CD14-positive monocyte (primary cell): ENCODE results near the gene DGCR2. TPM values are rescaled to one million over a fixed set of nuclear protein-coding genes. Genes with fewer than 3 reads are reported as not detected.

ENCODE experiments used
- DNase-seq, 3 donors: peaks; one replicate each; pipeline ENCODE4 v3.0.0-alpha.2; 2011 to 2022
- H2AFZ ChIP-seq: 2 replicates; pipeline ENCODE4 v1.6.0; 2012; ENCODE audit warnings: mild to moderate bottlenecking, low read depth, low read length, inconsistent platforms; ENCODE audit not compliant: insufficient read depth, poor library complexity, severe bottlenecking
- H3K27ac ChIP-seq, 2 donors: 1 replicate in 1 of 2; 2 replicates in 1 of 2; pipeline ENCODE4 v1.5.1; 2012 to 2013; ENCODE audit warnings: low read length in 2 of 2, control low read depth in 1 of 2, inconsistent platforms in 1 of 2, low read depth in 1 of 2, mild to moderate bottlenecking in 1 of 2
- H3K27me3 ChIP-seq, 2 donors: one replicate each; pipeline versions ENCODE4 v1.6.0 to v1.6.1; 2011 to 2013; ENCODE audit warnings: low read length in 2 of 2; ENCODE audit not compliant: control insufficient read depth in 2 of 2, insufficient read depth in 2 of 2
- H3K36me3 ChIP-seq, 2 donors: replicated peaks in 1 of 2; 1 replicate in 1 of 2; 2 replicates in 1 of 2; pipeline versions ENCODE4 v1.5.1 to v1.6.1; 2012 to 2013; ENCODE audit warnings: low read length in 2 of 2, control low read depth in 1 of 2, inconsistent platforms in 1 of 2, mild to moderate bottlenecking in 1 of 2; ENCODE audit not compliant: insufficient read depth in 2 of 2, control insufficient read depth in 1 of 2
- H3K4me1 ChIP-seq, 2 donors: 1 replicate in 1 of 2; 2 replicates in 1 of 2; pipeline versions ENCODE4 v1.5.1 to v1.6.1; 2012 to 2013; ENCODE audit warnings: low read length in 2 of 2, control low read depth in 1 of 2, inconsistent platforms in 1 of 2, mild to moderate bottlenecking in 1 of 2, moderate library complexity in 1 of 2; ENCODE audit not compliant: insufficient read depth in 2 of 2, control insufficient read depth in 1 of 2
- H3K4me2 ChIP-seq: replicated peaks from 2 replicates; pipeline ENCODE3; 2012; ENCODE audit warnings: low read length, moderate library complexity, mild to moderate bottlenecking; ENCODE audit not compliant: poor library complexity, severe bottlenecking; ENCODE audit errors: extremely low read depth
- H3K4me3 ChIP-seq, 3 experiments: fragments of 200-600 bp in 1 of 3; sonication (generic) in 1 of 3; replicated peaks in 1 of 3; 1 replicate in 2 of 3; 2 replicates in 1 of 3; pipeline ENCODE4 v1.5.1; 2011 to 2013; ENCODE audit warnings: low read length in 3 of 3, mild to moderate bottlenecking in 3 of 3, control low read depth in 2 of 3, low read depth in 2 of 3, inconsistent platforms in 1 of 3, moderate library complexity in 1 of 3
- H3K79me2 ChIP-seq: 2 replicates; pipeline ENCODE4 v1.6.0; 2012; ENCODE audit warnings: mild to moderate bottlenecking, control low read depth, inconsistent platforms, low read length, moderate library complexity; ENCODE audit not compliant: insufficient read depth
- H3K9ac ChIP-seq: 2 replicates; pipeline ENCODE4 v1.6.0; 2017; ENCODE audit warnings: low read length, mild to moderate bottlenecking; ENCODE audit not compliant: insufficient read depth, poor library complexity, severe bottlenecking
- H3K9me3 ChIP-seq, 2 donors: replicated peaks in 1 of 2; 1 replicate in 1 of 2; 2 replicates in 1 of 2; pipeline versions ENCODE4 v1.5.1 to v1.6.1; 2012 to 2013; ENCODE audit warnings: low read length in 2 of 2, control low read depth in 1 of 2; ENCODE audit not compliant: control insufficient read depth in 1 of 2, insufficient read depth in 1 of 2
- H4K20me1 ChIP-seq: 2 replicates; pipeline ENCODE4 v1.6.0; 2012; ENCODE audit warnings: mild to moderate bottlenecking, low read length, control low read depth, moderate library complexity; ENCODE audit not compliant: insufficient read depth
- H3K27ac Mint-ChIP-seq, 7 donors: one replicate each; pipeline ENCODE4 v1.8.0; 2020; ENCODE audit warnings: mild to moderate bottlenecking in 7 of 7, mixed read lengths in 7 of 7, moderate library complexity in 6 of 7, inconsistent platforms in 2 of 7
- H3K27me3 Mint-ChIP-seq, 3 donors: one replicate each; pipeline ENCODE4 v1.8.0; 2021 to 2022; ENCODE audit warnings: low read depth in 3 of 3, mild to moderate bottlenecking in 3 of 3, mixed read lengths in 3 of 3, moderate library complexity in 3 of 3, inconsistent platforms in 1 of 3
- H3K36me3 Mint-ChIP-seq, 2 donors: one replicate each; pipeline ENCODE4 v1.8.0; 2020; ENCODE audit warnings: mixed read lengths in 2 of 2, inconsistent platforms in 1 of 2, mild to moderate bottlenecking in 1 of 2
- H3K4me1 Mint-ChIP-seq: one replicate; pipeline ENCODE4 v1.8.0; 2020; ENCODE audit warnings: mild to moderate bottlenecking, mixed read lengths
- H3K4me3 Mint-ChIP-seq, 2 donors: one replicate each; pipeline ENCODE4 v1.8.0; 2020; ENCODE audit warnings: mild to moderate bottlenecking in 2 of 2, mixed read lengths in 2 of 2, moderate library complexity in 1 of 2
- H3K9me3 Mint-ChIP-seq, 7 donors: one replicate each; pipeline ENCODE4 v1.8.0; 2020 to 2022; ENCODE audit warnings: mixed read lengths in 7 of 7, mild to moderate bottlenecking in 6 of 7, moderate library complexity in 6 of 7, inconsistent platforms in 2 of 7
- CTCF ChIP-seq: fragments of 200-600 bp; IDR thresholded peaks from one replicate; pipeline ENCODE4 v1.8.0; 2022; ENCODE audit warnings: antibody characterized with exemption, mild to moderate bottlenecking
- WGBS: methylation state at CpG from one replicate; pipeline ENCODE4 v1.1.5; 2013; ENCODE audit warnings: missing lambda C conversion rate; ENCODE audit not compliant: insufficient coverage; 5-methylcytosine and 5-hydroxymethylcytosine counted together
- intact Hi-C, 2 donors: fragments of 100-400 bp; cut with micrococcal nuclease; formaldehyde crosslinking; loops; one replicate each; pipeline versions ENCODE4 v1.15.0 to v1.15.1; 2023
- polyA plus RNA-seq, 3 donors: library from polyadenylated mRNA; depleted of rRNA in 1 of 3; unstranded in 2 of 3; stranded (reverse) in 1 of 3; fragments of 300-500 nt in 2 of 3; fragments of >200 nt in 1 of 3; fragmentation: Illumina TruSeq in 2 of 3; gene quantifications; 1 replicate in 2 of 3; 2 replicates in 1 of 3; pipeline ENCODE4 v1.2.3, GENCODE V29; 2012 to 2021

DGCR2 gene
- polyA plus RNA-seq, 3 donors, result 28.9 to 37.0 (median 36.2) TPM

- peaks cover 0 to 10% of the 10 kb centered on the region in 2 donors for H3K36me3 Mint-ChIP-seq
- Histone ChIP-seq H3K36me3 (no peaks in the 10 kb centered on the region), H3K4me1 (peaks cover 6 to 10% of the 10 kb centered on the region in 2 donors), H3K27ac (no peak within 1 kb of the TSS), H2AFZ (peak within 1 kb of the TSS; percentile 46), H4K20me1 (no peaks in the 10 kb centered on the region), H3K27me3 (peaks cover 35 to 62% of the 10 kb centered on the region in 2 donors), H3K4me3 (peak within 1 kb of the TSS in 1 of 3 experiments; percentile 47), H3K9me3 (peaks cover 10 to 13% of the 10 kb centered on the region in 2 donors), H3K9ac (no peak within 1 kb of the TSS), H3K79me2 (no peaks in the 10 kb centered on the region), H3K4me2 (peak within 1 kb of the TSS; percentile 61)
- H3K27me3 Mint-ChIP-seq, result peaks cover 67 to 78% (median 71%) of the 10 kb centered on the region in 3 donors
- peak within 1 kb of the TSS; percentile 47 to 84 for H3K4me3 Mint-ChIP-seq
- 4% methylated on average over 59 of the region's 59 CpGs for WGBS
- intact Hi-C loops, result no loop called here
- H3K4me1 Mint-ChIP-seq, result peaks cover 8% of the 10 kb centered on the region
- H3K9me3 Mint-ChIP-seq, result peaks cover 0 to 14% (median 13%) of the 10 kb centered on the region in 7 donors
- H3K27ac Mint-ChIP-seq, result no peak within 1 kb of the TSS
- no peak for TF ChIP-seq CTCF
- no peak for DNase-seq
These were observed 27.8 kb upstream of the DGCR2 start, which contains the start of gene GSC2 for GRCh38 chr22:19149991-19150390. GSC2 (minus strand) TSS chr22:19150292; CDS start chr22:19150283, 9 bp downstream.

DNA sequence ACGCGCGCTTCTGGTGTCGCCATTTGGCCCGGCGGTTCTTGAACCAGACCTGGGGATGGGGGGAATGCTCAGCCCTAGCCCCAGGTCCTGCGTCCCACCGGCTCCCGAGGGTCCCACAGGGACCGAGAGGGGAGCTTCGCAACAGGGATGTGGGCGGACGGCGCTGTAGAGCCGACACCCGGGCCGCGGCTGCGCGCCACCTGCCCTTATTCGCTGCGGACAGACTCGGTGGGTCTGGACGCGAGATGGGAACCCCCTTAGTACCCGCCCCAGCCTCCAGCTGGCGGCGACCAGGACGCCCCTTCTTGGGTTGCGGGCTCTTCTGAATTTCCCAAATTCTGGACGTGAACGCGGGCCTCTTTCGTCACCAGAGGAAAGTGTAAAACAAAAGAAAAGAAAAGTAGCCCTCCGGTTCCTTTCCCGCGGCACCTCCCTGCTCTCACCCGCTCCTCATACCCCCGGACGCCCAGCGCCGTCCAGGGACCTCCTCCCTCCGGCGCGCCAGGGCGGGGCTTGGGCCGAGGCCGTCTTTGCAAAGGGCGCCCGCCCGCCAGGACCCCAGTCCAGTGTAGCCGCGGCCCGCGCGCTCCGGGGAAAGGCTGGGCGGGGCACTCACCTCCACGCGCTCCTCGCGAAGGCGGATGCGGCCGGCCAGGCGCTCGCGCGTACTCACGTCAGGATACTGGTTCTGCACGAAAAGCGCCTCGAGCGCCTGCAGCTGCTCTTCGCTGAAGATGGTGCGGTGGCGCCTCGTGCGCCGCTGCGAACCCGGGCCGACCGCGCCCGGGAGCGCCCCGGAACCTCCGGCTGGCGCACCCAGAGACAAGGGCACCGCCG lies 27.1 kb upstream of the DGCR2 start:
- no peaks in the 10 kb centered on the region for H4K20me1 ChIP-seq
- Mint-ChIP-seq H3K9me3 (peaks cover 0 to 16% (median 13%) of the 10 kb centered on the region in 7 donors), H3K4me1 (peaks cover 8% of the 10 kb centered on the region), H3K36me3 (peaks cover 0 to 10% of the 10 kb centered on the region in 2 donors), H3K27ac (no peak overlapping the region), H3K4me3 (peak overlapping the region; percentile 47 to 77), H3K27me3 (peaks cover 67 to 74% (median 68%) of the 10 kb centered on the region in 3 donors)
- H3K27ac ChIP-seq, result no peak overlapping the region
- H3K4me2 ChIP-seq, result peak overlapping the region; percentile 61
- TF ChIP-seq CTCF, result no peak
- H3K27me3 ChIP-seq, result peaks cover 35 to 62% of the 10 kb centered on the region in 2 donors
- H2AFZ ChIP-seq, result peak overlapping the region; percentile 46
- H3K4me3 ChIP-seq, result peak overlapping the region in 1 of 3 experiments; percentile 47
- intact Hi-C loops, result no loop called here
- 4% methylated on average over 90 of the region's 92 CpGs for WGBS
- peaks cover 10 to 13% of the 10 kb centered on the region in 2 donors for H3K9me3 ChIP-seq
- H3K4me1 ChIP-seq, result peaks cover 6 to 11% of the 10 kb centered on the region in 2 donors
- H3K36me3 ChIP-seq, result no peaks in the 10 kb centered on the region
- H3K9ac ChIP-seq, result no peak overlapping the region
- peaks cover 2% of the 10 kb centered on the region for H3K79me2 ChIP-seq
- DNase-seq, result no peak
